SU-DHL-6 (cell line): ENCODE data around the gene SFTA2.

ENCODE experiments used
- CTCF ChIP-seq: fragments of 200-600 bp; sonication (generic); IDR thresholded peaks from one replicate; pipeline ENCODE4 v1.5.1; 2017; ENCODE audit warnings: antibody characterized with exemption, mild to moderate bottlenecking, low read length, moderate library complexity; ENCODE audit not compliant: insufficient read depth, poor library complexity, severe bottlenecking
- EZH2phosphoT487 ChIP-seq: fragments of 200-600 bp; sonication (generic), shearing (Covaris generic); conservative IDR thresholded peaks from 2 replicates; pipeline ENCODE4 v1.6.1; 2018; ENCODE audit warnings: mild to moderate bottlenecking, antibody characterized with exemption, low read length, moderate library complexity, mixed read lengths

DNA sequence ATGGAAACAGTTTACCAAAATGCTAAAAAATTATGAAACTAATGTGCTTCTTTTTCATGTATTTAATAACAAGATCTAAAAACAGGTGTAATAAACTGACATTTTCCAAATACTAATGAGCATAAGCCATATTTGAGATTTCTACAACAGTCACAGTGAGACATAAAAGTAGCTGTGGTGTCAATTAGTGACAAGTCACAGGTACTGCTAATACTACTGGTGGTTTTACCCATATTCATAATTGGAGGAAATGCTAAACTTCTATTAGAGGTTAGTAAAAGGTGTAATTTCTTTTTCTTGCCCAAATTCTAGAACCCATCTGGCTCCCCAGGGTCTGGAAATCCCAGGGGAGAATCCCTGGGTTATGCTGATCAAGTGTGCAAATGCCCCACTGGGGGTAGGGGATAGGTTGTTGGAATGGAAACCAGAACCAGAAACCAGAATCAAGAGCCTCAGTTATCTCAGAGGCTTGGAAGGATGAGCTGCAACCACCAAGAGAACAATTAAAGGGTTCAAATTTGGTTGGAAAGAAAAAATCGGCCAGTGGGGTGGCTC, 31.0 kb downstream of the SFTA2 start:
- no peak for TF ChIP-seq EZH2phosphoT487
- TF ChIP-seq CTCF: no peak
